ENCODE measurements around the gene DIABLO. TPM values are rescaled to one million over a fixed set of nuclear protein-coding genes. Genes with fewer than 3 reads are reported as not detected.

The DIABLO gene
- total and polyA plus RNA-seq, 3 experiments from 2014 or later = 63.4 to 71.8 (median 64.2) TPM

- peaks cover 30 to 82% (median 32%) of the 10 kb centered on the region in 3 donors for H3K36me3 Mint-ChIP-seq
- Histone ChIP-seq H3K36me3 (ENCODE audit: insufficient read depth, low read length) (peaks cover 61% of the 10 kb centered on the region), H3K27me3 (ENCODE audit: insufficient read depth, low read length, poor library complexity, severe bottlenecking) (no peaks in the 10 kb centered on the region), H3K9me3 (ENCODE audit: low read length) (no peaks in the 10 kb centered on the region), H3K4me1 (ENCODE audit: insufficient read depth, low read length) (no peaks in the 10 kb centered on the region), H3K4me3 (ENCODE audit: low read length) (no peak overlapping the region), H3K27ac (ENCODE audit: low read depth, low read length) (no peak overlapping the region)
- no peak overlapping the region for H3K4me3 Mint-ChIP-seq
- DNase-seq = no peak
- ChIA-PET POLR2A (interaction anchor here (0.6 kb wide), 1 partner anchor 347 kb away, joined by 3 read pairs; the partner anchor contains the start of gene PSMD9), CTCF (interaction anchor here (0.9 to 1.5 kb wide), 2 partner anchors 13 to 31 kb away, joined by 3 to 4 read pairs; no protein-coding TSS in a partner anchor)
- no peaks in the 10 kb centered on the region for H3K27me3 Mint-ChIP-seq
- no peaks in the 10 kb centered on the region for H3K9me3 Mint-ChIP-seq
- no peak overlapping the region for H3K27ac Mint-ChIP-seq
- H3K4me1 Mint-ChIP-seq = peaks cover 5 to 21% (median 18%) of the 10 kb centered on the region in 3 donors
These were observed 9.9 kb upstream of the DIABLO start for GRCh38 chr12:122235741-122236140.

GRCh38 chr12:122232691-122233090, 6.8 kb upstream of the DIABLO start:
- peak overlapping the region in 1 of 7 donors; percentile 62 for H3K4me3 Mint-ChIP-seq
- Histone ChIP-seq H3K4me1 (ENCODE audit: insufficient read depth, low read length) (peaks cover 8% of the 10 kb centered on the region), H3K4me3 (ENCODE audit: low read length) (no peak overlapping the region), H3K36me3 (ENCODE audit: insufficient read depth, low read length) (peaks cover 52% of the 10 kb centered on the region), H3K27ac (ENCODE audit: low read depth, low read length) (no peak overlapping the region), H3K9me3 (ENCODE audit: low read length) (no peaks in the 10 kb centered on the region), H3K27me3 (ENCODE audit: insufficient read depth, low read length, poor library complexity, severe bottlenecking) (no peaks in the 10 kb centered on the region)
- no peaks in the 10 kb centered on the region for H3K9me3 Mint-ChIP-seq
- no peaks in the 10 kb centered on the region for H3K27me3 Mint-ChIP-seq
- peaks cover 14 to 17% (median 17%) of the 10 kb centered on the region in 3 donors for H3K4me1 Mint-ChIP-seq
- peak overlapping the region in 1 of 8 donors; percentile 58 for H3K27ac Mint-ChIP-seq
- H3K36me3 Mint-ChIP-seq = peaks cover 20 to 74% (median 26%) of the 10 kb centered on the region in 3 donors
- CTCF ChIA-PET = no interaction called here
- POLR2A ChIA-PET = no interaction called here
- no peak for DNase-seq

- no peaks in the 10 kb centered on the region for H3K27me3 Mint-ChIP-seq
- Histone ChIP-seq H3K9me3 (ENCODE audit: low read length) (no peaks in the 10 kb centered on the region), H3K27ac (ENCODE audit: low read depth, low read length) (no peak overlapping the region), H3K4me3 (ENCODE audit: low read length) (no peak overlapping the region), H3K4me1 (ENCODE audit: insufficient read depth, low read length) (peaks cover 19% of the 10 kb centered on the region), H3K36me3 (ENCODE audit: insufficient read depth, low read length) (peaks cover 42% of the 10 kb centered on the region), H3K27me3 (ENCODE audit: insufficient read depth, low read length, poor library complexity, severe bottlenecking) (no peaks in the 10 kb centered on the region)
- H3K4me1 Mint-ChIP-seq = peaks cover 25 to 31% (median 28%) of the 10 kb centered on the region in 3 donors
- H3K27ac Mint-ChIP-seq = no peak overlapping the region
- H3K9me3 Mint-ChIP-seq = no peaks in the 10 kb centered on the region
- POLR2A ChIA-PET = no interaction called here
- CTCF ChIA-PET = interaction anchor here (1.3 kb wide), 1 partner anchor 14 kb away, joined by 5 read pairs; no protein-coding TSS in a partner anchor
- H3K36me3 Mint-ChIP-seq = peaks cover 13 to 64% (median 24%) of the 10 kb centered on the region in 3 donors
- H3K4me3 Mint-ChIP-seq = no peak overlapping the region
- no peak for DNase-seq
These were observed 4.9 kb upstream of the DIABLO start for GRCh38 chr12:122230798-122231197.

GRCh38 chr12:122228092-122228491, 2.2 kb upstream of the DIABLO start:
- Histone ChIP-seq H3K9me3 (ENCODE audit: low read length) (no peaks in the 10 kb centered on the region), H3K27ac (ENCODE audit: low read depth, low read length) (no peak overlapping the region), H3K27me3 (ENCODE audit: insufficient read depth, low read length, poor library complexity, severe bottlenecking) (no peaks in the 10 kb centered on the region), H3K4me3 (ENCODE audit: low read length) (peak overlapping the region; percentile 14), H3K36me3 (ENCODE audit: insufficient read depth, low read length) (peaks cover 23% of the 10 kb centered on the region), H3K4me1 (ENCODE audit: insufficient read depth, low read length) (peaks cover 40% of the 10 kb centered on the region)
- Mint-ChIP-seq H3K27ac (peak overlapping the region; percentile 85 to 97 (median 92)), H3K9me3 (no peaks in the 10 kb centered on the region), H3K27me3 (no peaks in the 10 kb centered on the region), H3K4me1 (peaks cover 39 to 50% (median 44%) of the 10 kb centered on the region in 3 donors), H3K36me3 (peaks cover 8 to 54% (median 18%) of the 10 kb centered on the region in 3 donors), H3K4me3 (peak overlapping the region; percentile 84 to 96 (median 86))
- ChIA-PET POLR2A (interaction anchor here (3.9 kb wide), 2 partner anchors 16 to 38 kb away, joined by 33 to 90 read pairs; partner anchors contain the start of gene VPS33A), CTCF (interaction anchor here (3.5 to 4.3 kb wide), 2 partner anchors 16 to 38 kb away, joined by 36 to 43 read pairs; partner anchors contain the start of gene VPS33A)
- DNase-seq = no peak

- H3K4me1 Mint-ChIP-seq = peaks cover 42 to 54% (median 48%) of the 10 kb centered on the region in 3 donors
- Histone ChIP-seq H3K4me3 (ENCODE audit: low read length) (peak overlapping the region; percentile 14), H3K9me3 (ENCODE audit: low read length) (no peaks in the 10 kb centered on the region), H3K27me3 (ENCODE audit: insufficient read depth, low read length, poor library complexity, severe bottlenecking) (no peaks in the 10 kb centered on the region), H3K4me1 (ENCODE audit: insufficient read depth, low read length) (peaks cover 40% of the 10 kb centered on the region), H3K36me3 (ENCODE audit: insufficient read depth, low read length) (peaks cover 19% of the 10 kb centered on the region), H3K27ac (ENCODE audit: low read depth, low read length) (peak overlapping the region; percentile 3)
- ChIA-PET POLR2A (interaction anchor here (1.2 to 3.9 kb wide), 4 partner anchors 9 to 39 kb away, joined by 3 to 90 read pairs (median 18); partner anchors contain the start of gene VPS33A), CTCF (interaction anchor here (2.0 to 4.3 kb wide), 4 partner anchors 13 to 39 kb away, joined by 6 to 43 read pairs (median 22); partner anchors contain the start of gene VPS33A)
- peaks cover 4 to 52% (median 15%) of the 10 kb centered on the region in 3 donors for H3K36me3 Mint-ChIP-seq
- peak; percentile 66 to 93 (median 84) for DNase-seq
- H3K27ac Mint-ChIP-seq = peak overlapping the region; percentile 88 to 97 (median 94)
- H3K9me3 Mint-ChIP-seq = no peaks in the 10 kb centered on the region
- H3K27me3 Mint-ChIP-seq = no peaks in the 10 kb centered on the region
- peak overlapping the region; percentile 84 to 96 (median 86) for H3K4me3 Mint-ChIP-seq
These were observed 1.5 kb upstream of the DIABLO start for GRCh38 chr12:122227341-122227740.

GRCh38 chr12:122226366-122227125, 694 bp upstream of the DIABLO start:
- no peaks in the 10 kb centered on the region for H3K27me3 ChIP-seq (ENCODE audit: insufficient read depth, low read length, poor library complexity, severe bottlenecking)
- DNase-seq = peak in 1 of 5 donors; percentile 55
- H3K4me3 ChIP-seq (ENCODE audit: low read length) = peak overlapping the region; percentile 14
- H3K9me3 ChIP-seq (ENCODE audit: low read length) = no peaks in the 10 kb centered on the region
- H3K36me3 ChIP-seq (ENCODE audit: insufficient read depth, low read length) = peaks cover 18% of the 10 kb centered on the region
- peaks cover 40% of the 10 kb centered on the region for H3K4me1 ChIP-seq (ENCODE audit: insufficient read depth, low read length)
- POLR2A ChIA-PET = interaction anchor here (0.8 to 3.9 kb wide), 15 partner anchors 10 to 1137 kb away, joined by 3 to 90 read pairs (median 4); partner anchors contain the start of genes B3GNT4, KNTC1, OGFOD2 and RSRC2
- CTCF ChIA-PET = interaction anchor here (0.9 to 4.3 kb wide), 5 partner anchors 14 to 40 kb away, joined by 3 to 43 read pairs (median 9); partner anchors contain the start of gene VPS33A
- peaks cover 0 to 51% (median 13%) of the 10 kb centered on the region in 3 donors for H3K36me3 Mint-ChIP-seq
- peak overlapping the region; percentile 85 to 96 (median 89) for H3K4me3 Mint-ChIP-seq
- H3K4me1 Mint-ChIP-seq = peaks cover 42 to 60% (median 48%) of the 10 kb centered on the region in 3 donors
- peak overlapping the region in 7 of 8 donors; percentile 91 to 97 (median 93) for H3K27ac Mint-ChIP-seq
- no peaks in the 10 kb centered on the region for H3K9me3 Mint-ChIP-seq
- no peaks in the 10 kb centered on the region for H3K27me3 Mint-ChIP-seq
- H3K27ac ChIP-seq (ENCODE audit: low read depth, low read length) = no peak overlapping the region

GRCh38 chr12:122216445-122216844, 9.4 kb downstream of the DIABLO start:
- peaks cover 4 to 84% (median 11%) of the 10 kb centered on the region in 3 donors for H3K36me3 Mint-ChIP-seq
- no peaks in the 10 kb centered on the region for H3K27me3 Mint-ChIP-seq
- Histone ChIP-seq H3K4me1 (ENCODE audit: insufficient read depth, low read length) (no peaks in the 10 kb centered on the region), H3K9me3 (ENCODE audit: low read length) (no peaks in the 10 kb centered on the region), H3K36me3 (ENCODE audit: insufficient read depth, low read length) (peaks cover 68% of the 10 kb centered on the region), H3K4me3 (ENCODE audit: low read length) (no peak overlapping the region), H3K27ac (ENCODE audit: low read depth, low read length) (no peak overlapping the region), H3K27me3 (ENCODE audit: insufficient read depth, low read length, poor library complexity, severe bottlenecking) (no peaks in the 10 kb centered on the region)
- no peak for DNase-seq
- H3K9me3 Mint-ChIP-seq = no peaks in the 10 kb centered on the region
- H3K27ac Mint-ChIP-seq = no peak overlapping the region
- ChIA-PET CTCF (interaction anchor here (1.3 kb wide), 1 partner anchor 50 kb away, joined by 4 read pairs; no protein-coding TSS in a partner anchor), POLR2A (interaction anchor here (1.0 to 1.4 kb wide), 2 partner anchors 9 to 11 kb away, joined by 3 to 4 read pairs; partner anchors contain the start of gene DIABLO)
- H3K4me3 Mint-ChIP-seq = no peak overlapping the region
- peaks cover 8 to 17% (median 12%) of the 10 kb centered on the region in 3 donors for H3K4me1 Mint-ChIP-seq

Data from CD8-positive, alpha-beta memory T cell (primary cell).